Hepatocyte (in vitro differentiated cells): ENCODE data around the gene CGN. TPM values are rescaled to one million over a fixed set of nuclear protein-coding genes. Genes with fewer than 3 reads are reported as not detected.

Source experiments
- microRNA counts: library from miRNA; unstranded; fragments of <30 nt; microRNA quantifications from one replicate; lab custom pipeline; 2017
- microRNA-seq: library from miRNA; unstranded; fragments of <30 nt; microRNA quantifications from one replicate; pipeline ENCODE4, GENCODE V29; 2017
- polyA plus RNA-seq: library from polyadenylated mRNA; unstranded; fragments of >200 nt; fragmentation: Nextera tagmentation; extraction: Ambion mirVana; gene quantifications from 2 replicates; pipeline ENCODE4 v1.2.1, GENCODE V29; 2016
- small RNA-seq: library from RNA; depleted of rRNA; stranded (forward); fragments of <200 nt; gene quantifications from one replicate; pipeline ENCODE3, GENCODE V24; 2014
- total RNA-seq: library from RNA; depleted of rRNA; stranded (reverse); fragments of >200 nt; gene quantifications from 2 replicates; pipeline ENCODE4 v1.2.3, GENCODE V29; 2014

Gene CGN
- total and polyA plus RNA-seq, 2 experiments from 2014 or later: 46.3 to 58.2 TPM

MicroRNAs within 50 kb of the gene (microRNA counts, 767-probe panel; counts per million panel counts)
- microRNA hsa-miR-554 (lab: Ali Mortazavi, UCI): not detected

Small RNA genes lying within 50 kb of the gene (microRNA-seq; reads per million reads assigned to microRNA genes)
- gene MIR554: not detected

Small RNA genes lying within 50 kb of the gene (small RNA-seq; reads per million reads assigned to genes)
- gene MIR554 (not detected), gene RF00405 (not detected)

Other genes with a start within 250 kb of the CGN start
- gene ZNF687, start 229.1 kb upstream of the CGN start, total RNA-seq: 16.8 and 19.9 TPM in 2 replicates
- gene ZNF687, start 229.1 kb upstream of the CGN start, polyA plus RNA-seq: 3.6 and 4.3 TPM in 2 replicates
- gene PI4KB, start 184.0 kb upstream of the CGN start, total RNA-seq: 42.1 and 49.9 TPM in 2 replicates
- 55.1 and 60.4 TPM in 2 replicates for gene PI4KB, start 184.0 kb upstream of the CGN start, polyA plus RNA-seq
- gene RFX5, start 164.1 kb upstream of the CGN start, total RNA-seq: 43.0 and 48.8 TPM in 2 replicates
- gene RFX5, start 164.1 kb upstream of the CGN start, polyA plus RNA-seq: 14.1 and 18.0 TPM in 2 replicates
- gene SELENBP1, start 138.7 kb upstream of the CGN start, total RNA-seq: 49.1 and 63.9 TPM in 2 replicates
- 86.4 and 101 TPM in 2 replicates for gene SELENBP1, start 138.7 kb upstream of the CGN start, polyA plus RNA-seq
- 240 and 275 TPM in 2 replicates for gene PSMB4, start 111.8 kb upstream of the CGN start, total RNA-seq
- 71.4 and 96.3 TPM in 2 replicates for gene PSMB4, start 111.8 kb upstream of the CGN start, polyA plus RNA-seq
- gene POGZ, start 51.9 kb upstream of the CGN start, total RNA-seq: 36.3 and 37.0 TPM in 2 replicates
- 12.9 and 16.2 TPM in 2 replicates for gene POGZ, start 51.9 kb upstream of the CGN start, polyA plus RNA-seq
- 18.3 and 29.8 TPM in 2 replicates for gene TUFT1, start 28.9 kb downstream of the CGN start, total RNA-seq
- gene TUFT1, start 28.9 kb downstream of the CGN start, polyA plus RNA-seq: 29.2 and 30.1 TPM in 2 replicates
- gene SNX27, start 100.7 kb downstream of the CGN start, total RNA-seq: 35.1 and 38.7 TPM in 2 replicates
- gene SNX27, start 100.7 kb downstream of the CGN start, polyA plus RNA-seq: 18.2 and 24.0 TPM in 2 replicates
- gene CELF3, start 205.4 kb downstream of the CGN start, total RNA-seq: 1.2 and 2.1 TPM in 2 replicates
- 0.85 and 1.1 TPM in 2 replicates for gene CELF3, start 205.4 kb downstream of the CGN start, polyA plus RNA-seq
- gene RIIAD1, start 210.1 kb downstream of the CGN start, total RNA-seq: 7.9 TPM in 1 of 2 replicates, not detected in the other
- 2.3 TPM in 1 of 2 replicates, not detected in the other for gene RIIAD1, start 210.1 kb downstream of the CGN start, polyA plus RNA-seq